ENCODE results near the gene DNAJC1. TPM values are rescaled to one million over a fixed set of nuclear protein-coding genes. Genes with fewer than 3 reads are reported as not detected.
"Not testable (repeated sequence)": the region's sequence is repeated elsewhere in the genome, so short reads cannot be mapped to it uniquely, and the experiment has no call there.

Gene DNAJC1
- total RNA-seq, 3 donors from 2014 or later: 26.3 to 31.5 (median 30.3) TPM

- intact Hi-C loops (cut with DNase I, micrococcal nuclease): no loop called here
- Histone ChIP-seq H3K9me3 (no peaks in the 10 kb centered on the region), H3K36me3 (ENCODE audit: low read depth) (no peaks in the 10 kb centered on the region), H3K4me3 (no peak overlapping the region), H3K4me1 (ENCODE audit: low read depth) (no peaks in the 10 kb centered on the region)
- ATAC-seq (no peak), DNase-seq (no peak)
- TF ChIP-seq CTCF (IDR thresholded peaks at IDR 0.05): no peak
Observed at GRCh38 chr10:21860718-21861117, 142.8 kb downstream of the DNAJC1 start.

GRCh38 chr10:21858455-21858854 is 145.1 kb downstream of the DNAJC1 start:
- Histone ChIP-seq H3K36me3 (ENCODE audit: low read depth) (no peaks in the 10 kb centered on the region), H3K9me3 (no peaks in the 10 kb centered on the region), H3K4me3 (no peak overlapping the region), H3K4me1 (ENCODE audit: low read depth) (no peaks in the 10 kb centered on the region)
- no peak for DNase-seq
- no peak for ATAC-seq
- intact Hi-C loops (cut with DNase I, micrococcal nuclease): no loop called here
- no peak for TF ChIP-seq CTCF (IDR thresholded peaks at IDR 0.05)

GRCh38 chr10:21849607-21850006 is 153.9 kb downstream of the DNAJC1 start:
- ATAC-seq: no peak

GRCh38 chr10:21843645-21844044 is 159.9 kb downstream of the DNAJC1 start:
- Histone ChIP-seq H3K9me3 (peaks cover 2% of the 10 kb centered on the region), H3K36me3 (ENCODE audit: low read depth) (no peaks in the 10 kb centered on the region), H3K4me1 (ENCODE audit: low read depth) (no peaks in the 10 kb centered on the region), H3K4me3 (no peak overlapping the region)
- TF ChIP-seq CTCF (IDR thresholded peaks at IDR 0.05): no peak
- ATAC-seq (no peak), DNase-seq (no peak)
- intact Hi-C loops (cut with DNase I, micrococcal nuclease): no loop called here

More at GRCh38 chr10:21849607-21850006, 153.9 kb downstream of the DNAJC1 start:
- H3K36me3 ChIP-seq (ENCODE audit: low read depth): no peaks in the 10 kb centered on the region
- intact Hi-C loops (cut with DNase I, micrococcal nuclease): no loop called here
- H3K9me3 ChIP-seq: peaks cover 18% of the 10 kb centered on the region
- H3K4me3 ChIP-seq: no peak overlapping the region
- no peaks in the 10 kb centered on the region for H3K4me1 ChIP-seq (ENCODE audit: low read depth)
- no peak for TF ChIP-seq CTCF (IDR thresholded peaks at IDR 0.05)
- DNase-seq: no peak

GRCh38 chr10:21841273-21841672 is 162.3 kb downstream of the DNAJC1 start:
- H3K4me1 ChIP-seq (ENCODE audit: low read depth); ATAC-seq; intact Hi-C loops (cut with DNase I, micrococcal nuclease); H3K4me3 ChIP-seq; DNase-seq; H3K36me3 ChIP-seq (ENCODE audit: low read depth); H3K9me3 ChIP-seq: not testable (repeated sequence)

- H3K4me1 ChIP-seq (ENCODE audit: low read depth); ATAC-seq; DNase-seq; intact Hi-C loops (cut with DNase I, micrococcal nuclease); H3K36me3 ChIP-seq (ENCODE audit: low read depth); H3K4me3 ChIP-seq: not testable (repeated sequence)
- peaks cover 34% of the 10 kb centered on the region for H3K9me3 ChIP-seq
Observed at GRCh38 chr10:21837487-21837886, 166.0 kb downstream of the DNAJC1 start.

GRCh38 chr10:21834574-21834973 is 169.0 kb downstream of the DNAJC1 start:
- DNase-seq; intact Hi-C loops (cut with DNase I, micrococcal nuclease): not testable (repeated sequence)

More at GRCh38 chr10:21834574-21834973, 169.0 kb downstream of the DNAJC1 start:
- not testable (repeated sequence) for H3K4me3 ChIP-seq; H3K36me3 ChIP-seq (ENCODE audit: low read depth); H3K4me1 ChIP-seq (ENCODE audit: low read depth); ATAC-seq
- peaks cover 50% of the 10 kb centered on the region for H3K9me3 ChIP-seq

Data from mucosa of descending colon (tissue), 3 donors.